Measurements from ENCODE around the gene AKAP11. TPM values are rescaled to one million over a fixed set of nuclear protein-coding genes. Genes with fewer than 3 reads are reported as not detected.

Gene AKAP11
- total RNA-seq, 2 donors from 2014 or later, result 20.8 to 36.1 TPM

- no peaks in the 10 kb centered on the region for H3K36me3 ChIP-seq
- no peaks in the 10 kb centered on the region for H3K9me3 ChIP-seq
- no peaks in the 10 kb centered on the region for H3K4me1 ChIP-seq (replicated peaks)
- TF ChIP-seq POLR2A (IDR thresholded peaks at IDR 0.05) (no peak), POLR2AphosphoS5 (IDR thresholded peaks at IDR 0.05) (no peak)
- TF ChIP-seq, protein P1, sequence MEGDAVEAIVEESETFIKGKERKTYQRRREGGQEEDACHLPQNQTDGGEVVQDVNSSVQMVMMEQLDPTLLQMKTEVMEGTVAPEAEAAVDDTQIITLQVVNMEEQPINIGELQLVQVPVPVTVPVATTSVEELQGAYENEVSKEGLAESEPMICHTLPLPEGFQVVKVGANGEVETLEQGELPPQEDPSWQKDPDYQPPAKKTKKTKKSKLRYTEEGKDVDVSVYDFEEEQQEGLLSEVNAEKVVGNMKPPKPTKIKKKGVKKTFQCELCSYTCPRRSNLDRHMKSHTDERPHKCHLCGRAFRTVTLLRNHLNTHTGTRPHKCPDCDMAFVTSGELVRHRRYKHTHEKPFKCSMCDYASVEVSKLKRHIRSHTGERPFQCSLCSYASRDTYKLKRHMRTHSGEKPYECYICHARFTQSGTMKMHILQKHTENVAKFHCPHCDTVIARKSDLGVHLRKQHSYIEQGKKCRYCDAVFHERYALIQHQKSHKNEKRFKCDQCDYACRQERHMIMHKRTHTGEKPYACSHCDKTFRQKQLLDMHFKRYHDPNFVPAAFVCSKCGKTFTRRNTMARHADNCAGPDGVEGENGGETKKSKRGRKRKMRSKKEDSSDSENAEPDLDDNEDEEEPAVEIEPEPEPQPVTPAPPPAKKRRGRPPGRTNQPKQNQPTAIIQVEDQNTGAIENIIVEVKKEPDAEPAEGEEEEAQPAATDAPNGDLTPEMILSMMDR (IDR thresholded peaks at IDR 0.05), result no peak
- no peak overlapping the region for H3K27ac ChIP-seq
- no peak for DNase-seq (ENCODE audit: low spot score)
- intact Hi-C loops (cut with DNase I), result no loop called here
- no peaks in the 10 kb centered on the region for H3K27me3 ChIP-seq (replicated peaks; ENCODE audit: insufficient read depth)
- no peak overlapping the region for H3K4me3 ChIP-seq
- 97% methylated on average over 8 of the region's 8 CpGs for WGBS
Observed at GRCh38 chr13:42246541-42246940, 25.4 kb upstream of the AKAP11 start.

- Histone ChIP-seq H3K9me3 (no peaks in the 10 kb centered on the region), H3K36me3 (no peaks in the 10 kb centered on the region), H3K27me3 (replicated peaks; ENCODE audit: insufficient read depth) (no peaks in the 10 kb centered on the region), H3K27ac (no peak overlapping the region), H3K4me3 (no peak overlapping the region), H3K4me1 (replicated peaks) (no peaks in the 10 kb centered on the region)
- DNase-seq (ENCODE audit: low spot score), result no peak
- WGBS, result 48% methylated on average over 2 of the region's 2 CpGs
- intact Hi-C loops (cut with DNase I), result no loop called here
- TF ChIP-seq, protein P1 (IDR thresholded peaks at IDR 0.05), result no peak
- TF ChIP-seq POLR2AphosphoS5 (IDR thresholded peaks at IDR 0.05), result no peak
- TF ChIP-seq POLR2A (IDR thresholded peaks at IDR 0.05), result no peak
Observed at GRCh38 chr13:42247883-42248282, 24.1 kb upstream of the AKAP11 start.

DNA sequence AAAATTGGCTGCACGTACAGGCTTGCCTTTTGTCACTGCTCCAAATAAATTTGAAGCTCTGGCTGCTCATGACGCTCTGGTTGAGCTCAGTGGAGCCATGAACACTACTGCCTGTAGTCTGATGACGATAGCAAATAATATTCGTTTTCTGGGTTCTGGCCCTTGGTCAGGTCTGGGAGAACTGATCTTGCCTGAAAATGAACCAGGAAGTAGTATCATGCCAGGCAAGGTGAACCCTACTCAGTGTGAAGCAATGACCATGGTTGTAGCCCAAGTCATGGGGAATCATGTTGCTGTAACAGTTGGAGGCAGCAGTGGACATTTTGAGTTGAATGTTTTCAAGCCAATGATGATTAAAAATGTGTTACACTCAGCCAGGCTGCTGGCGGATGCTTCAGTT lies 16.1 kb upstream of the AKAP11 start:
- TF ChIP-seq, protein P1 (IDR thresholded peaks at IDR 0.05), result no peak
- TF ChIP-seq POLR2AphosphoS5 (IDR thresholded peaks at IDR 0.05), result no peak
- TF ChIP-seq POLR2A (IDR thresholded peaks at IDR 0.05), result no peak
- Histone ChIP-seq H3K36me3 (no peaks in the 10 kb centered on the region), H3K9me3 (no peaks in the 10 kb centered on the region), H3K4me3 (no peak overlapping the region), H3K4me1 (replicated peaks) (no peaks in the 10 kb centered on the region), H3K27ac (no peak overlapping the region), H3K27me3 (replicated peaks; ENCODE audit: insufficient read depth) (no peaks in the 10 kb centered on the region)
- WGBS, result 38% methylated on average over 5 of the region's 5 CpGs
- no peak for DNase-seq (ENCODE audit: low spot score)
- intact Hi-C loops (cut with DNase I), result no loop called here

DNA sequence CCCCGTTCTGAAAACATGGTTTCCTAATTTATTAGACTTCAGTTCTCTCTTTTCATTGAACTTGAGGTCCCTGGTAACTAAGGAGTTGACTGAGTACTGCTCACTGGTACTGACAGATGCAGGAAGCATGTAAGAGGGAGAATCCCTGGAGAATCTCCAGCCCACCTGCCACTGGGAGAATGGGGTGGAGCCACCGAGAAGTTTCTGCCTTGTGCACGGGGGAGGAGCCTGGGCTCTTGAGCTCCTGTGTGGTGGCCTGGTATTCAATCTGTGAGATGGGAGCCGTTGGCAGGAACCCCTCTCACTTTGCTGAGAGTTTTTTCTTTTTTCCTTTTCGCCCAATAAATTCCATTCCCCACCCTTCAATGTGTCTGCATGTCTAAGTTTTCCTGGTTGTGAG lies 13.2 kb upstream of the AKAP11 start:
- Histone ChIP-seq H3K4me3 (no peak overlapping the region), H3K27ac (no peak overlapping the region), H3K9me3 (no peaks in the 10 kb centered on the region), H3K27me3 (replicated peaks; ENCODE audit: insufficient read depth) (no peaks in the 10 kb centered on the region), H3K36me3 (no peaks in the 10 kb centered on the region), H3K4me1 (replicated peaks) (no peaks in the 10 kb centered on the region)
- DNase-seq (ENCODE audit: low spot score), result no peak
- TF ChIP-seq POLR2A (IDR thresholded peaks at IDR 0.05) (no peak), POLR2AphosphoS5 (IDR thresholded peaks at IDR 0.05) (no peak)
- TF ChIP-seq, protein P1 (IDR thresholded peaks at IDR 0.05), result no peak
- 69% methylated on average over 4 of the region's 5 CpGs for WGBS
- intact Hi-C loops (cut with DNase I), result no loop called here

DNA sequence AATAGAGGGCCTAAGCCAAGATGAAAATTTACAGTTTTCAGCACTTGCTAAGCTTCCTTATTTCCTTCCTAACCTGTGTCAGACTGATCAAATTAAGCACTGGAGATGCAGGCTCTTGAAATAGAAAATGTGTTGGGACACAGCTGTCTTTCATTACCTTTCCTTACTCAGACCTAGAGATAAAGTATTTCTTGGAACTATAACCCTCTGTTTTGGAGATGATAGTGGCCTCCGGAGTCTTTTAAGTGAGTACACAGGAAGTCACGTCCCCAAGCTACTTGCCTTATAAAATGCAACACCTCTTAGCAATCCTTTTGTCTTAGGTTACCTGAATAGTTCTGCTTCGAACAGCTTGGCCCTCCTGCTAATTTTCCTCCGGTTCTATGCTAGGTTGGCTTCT lies 12.4 kb upstream of the AKAP11 start:
- intact Hi-C loops (cut with DNase I), result no loop called here
- H3K27me3 ChIP-seq (replicated peaks; ENCODE audit: insufficient read depth), result no peaks in the 10 kb centered on the region
- DNase-seq (ENCODE audit: low spot score), result no peak
- H3K27ac ChIP-seq, result no peak overlapping the region
- no peak for TF ChIP-seq POLR2AphosphoS5 (IDR thresholded peaks at IDR 0.05)
- TF ChIP-seq, protein P1 (IDR thresholded peaks at IDR 0.05), result no peak
- TF ChIP-seq POLR2A (IDR thresholded peaks at IDR 0.05), result no peak
- no peaks in the 10 kb centered on the region for H3K4me1 ChIP-seq (replicated peaks)
- WGBS, result 52% methylated on average over 4 of the region's 4 CpGs
- no peaks in the 10 kb centered on the region for H3K9me3 ChIP-seq
- H3K4me3 ChIP-seq, result no peak overlapping the region
- H3K36me3 ChIP-seq, result no peaks in the 10 kb centered on the region
